ENCODE results near the gene PDIA5.
A peak's percentile ranks its signal among the peaks of the same experiment; 100 is the strongest.
"Not testable (repeated sequence)": the region's sequence is repeated elsewhere in the genome, so short reads cannot be mapped to it uniquely, and the experiment has no call there.

PDIA5 gene

GRCh38 chr3:123151853-123152420, 85.1 kb downstream of the PDIA5 start:
- DNase-seq = not testable (repeated sequence)

DNA sequence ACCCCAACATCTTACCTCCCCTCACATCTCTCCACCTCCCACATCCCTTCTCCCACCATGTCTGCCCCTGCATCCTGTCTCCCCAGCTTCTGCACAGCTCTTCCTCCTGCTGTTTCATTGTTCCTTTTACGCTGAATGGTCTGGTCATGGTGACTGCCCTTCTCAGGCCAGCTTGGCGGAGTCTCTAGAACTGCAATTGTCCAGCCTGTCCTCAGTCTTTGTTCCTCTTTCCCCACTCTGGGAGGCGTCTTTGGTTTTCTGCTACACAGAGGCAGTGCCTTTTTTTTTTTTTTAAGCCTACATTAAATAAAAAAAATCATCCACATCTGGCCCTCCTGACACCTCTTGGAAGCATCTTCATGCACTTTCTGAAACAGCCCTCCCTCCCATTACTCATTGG, 85.9 kb downstream of the PDIA5 start:
- no peak for DNase-seq

DNA sequence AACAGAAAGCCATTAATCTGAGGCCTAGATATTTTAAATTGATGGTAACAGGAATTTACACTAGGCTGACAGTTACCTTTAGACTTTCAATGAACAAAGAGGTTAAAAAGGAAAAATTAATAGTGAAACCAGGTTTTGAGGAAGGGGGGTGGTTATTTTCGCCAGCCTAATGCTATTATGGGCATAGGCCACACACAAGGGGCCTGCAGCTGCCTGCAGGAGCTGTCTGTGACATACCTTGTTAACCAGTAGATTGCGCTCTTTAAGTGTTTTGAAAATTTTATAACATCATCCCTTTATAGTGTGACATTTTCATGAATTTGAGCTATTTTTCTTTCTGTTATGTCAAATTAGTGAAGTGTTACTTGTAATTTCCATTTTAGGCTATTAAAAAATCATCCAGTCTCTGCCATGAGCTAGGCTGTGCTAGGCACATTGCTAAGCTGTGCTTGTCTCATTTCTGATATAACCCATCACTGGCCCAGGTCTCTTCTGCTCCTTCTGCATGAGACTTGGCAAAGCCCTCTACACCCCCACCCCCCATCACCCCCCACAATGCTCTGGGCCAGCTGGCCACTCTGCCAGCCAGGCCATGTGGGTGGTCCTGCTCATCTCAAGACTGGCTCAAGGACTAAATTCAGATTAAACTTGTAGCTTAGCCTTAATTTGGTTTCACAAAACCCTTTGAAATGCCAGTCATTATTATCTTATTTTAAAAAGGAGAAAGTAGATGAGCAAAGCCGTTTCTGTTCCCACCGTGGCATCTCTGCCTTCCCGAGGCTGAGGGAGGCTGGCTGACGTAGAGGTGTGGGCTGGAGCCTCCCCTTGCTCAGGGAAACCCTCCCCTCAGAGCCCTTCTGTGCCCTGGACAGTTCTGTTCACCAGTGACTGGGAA, 86.5 kb downstream of the PDIA5 start:
- DNase-seq = no peak

DNA sequence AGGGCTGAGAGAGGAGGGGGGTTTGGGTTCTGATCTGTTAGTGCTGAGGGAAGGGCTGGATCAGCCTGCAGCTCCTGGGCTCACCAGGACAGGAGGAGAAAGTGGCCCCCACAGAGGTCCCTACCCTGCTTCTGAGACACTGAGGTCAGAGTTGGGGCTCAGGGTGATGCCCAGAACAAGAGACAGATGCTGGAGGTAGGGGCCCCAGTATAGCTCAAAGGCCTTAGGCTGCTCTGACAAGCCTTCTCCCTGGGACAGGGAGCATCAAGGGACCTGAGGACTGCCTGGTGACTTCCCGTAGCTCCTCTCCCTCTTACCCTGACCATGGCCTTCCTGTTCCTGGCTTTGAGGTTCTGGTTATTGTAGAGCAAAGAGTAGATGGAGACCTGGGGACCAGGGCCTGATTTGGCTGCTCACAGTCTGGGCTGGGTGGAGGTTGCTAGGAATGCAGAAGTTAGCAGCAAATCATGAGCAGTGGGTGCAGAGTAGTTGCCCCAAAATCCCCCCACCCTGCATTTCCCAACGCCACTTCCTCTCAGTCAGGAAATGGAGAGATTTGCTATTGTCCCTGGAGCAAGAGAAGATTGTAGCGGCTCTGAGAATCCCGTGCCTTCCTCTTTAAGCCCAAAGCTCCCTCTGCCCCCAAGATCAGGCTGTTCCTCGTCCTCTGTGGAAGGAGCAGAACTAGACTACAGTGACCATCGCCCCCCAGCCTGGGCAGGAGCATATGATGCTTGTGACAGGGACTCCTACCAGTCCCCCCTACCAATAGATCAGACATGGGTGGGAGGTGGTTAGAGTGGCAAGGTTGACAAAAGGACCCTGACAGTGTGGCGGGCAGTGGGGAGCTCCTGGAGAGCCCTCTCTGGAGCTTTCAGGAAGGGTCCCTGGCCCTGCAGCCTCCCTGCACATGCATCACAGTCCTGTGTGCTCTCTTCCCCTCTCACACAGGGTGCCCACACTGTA, 87.5 kb downstream of the PDIA5 start:
- no peak for DNase-seq

DNA sequence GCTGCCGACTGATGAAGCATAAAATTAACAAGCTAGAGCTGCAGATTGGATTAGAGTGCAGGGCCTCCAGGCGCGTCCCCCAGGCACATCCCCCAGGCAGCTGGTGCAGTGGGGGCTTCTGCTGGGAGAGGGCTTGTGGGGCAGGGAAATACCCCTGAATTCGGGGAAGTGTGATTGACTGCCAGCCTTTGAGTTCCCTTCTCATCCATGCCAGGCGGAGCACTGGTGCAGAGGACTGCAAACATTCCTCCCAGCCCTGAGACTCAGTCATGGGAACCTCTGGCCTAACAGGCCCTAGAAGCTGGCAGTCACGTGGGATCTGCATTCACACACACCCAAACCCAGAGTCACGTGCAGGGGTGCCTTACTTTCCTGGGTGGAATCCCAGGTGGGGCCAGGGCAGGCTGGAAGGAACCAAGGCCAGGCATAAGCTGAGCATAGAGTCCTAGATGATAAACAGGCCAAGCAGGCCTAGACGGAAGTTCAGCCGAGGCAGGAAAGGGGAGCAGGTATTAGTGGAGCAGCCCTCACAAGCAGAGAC, 88.7 kb downstream of the PDIA5 start:
- DNase-seq = no peak

GRCh38 chr3:123156276-123156995, 89.6 kb downstream of the PDIA5 start:
- DNase-seq = no peak

DNA sequence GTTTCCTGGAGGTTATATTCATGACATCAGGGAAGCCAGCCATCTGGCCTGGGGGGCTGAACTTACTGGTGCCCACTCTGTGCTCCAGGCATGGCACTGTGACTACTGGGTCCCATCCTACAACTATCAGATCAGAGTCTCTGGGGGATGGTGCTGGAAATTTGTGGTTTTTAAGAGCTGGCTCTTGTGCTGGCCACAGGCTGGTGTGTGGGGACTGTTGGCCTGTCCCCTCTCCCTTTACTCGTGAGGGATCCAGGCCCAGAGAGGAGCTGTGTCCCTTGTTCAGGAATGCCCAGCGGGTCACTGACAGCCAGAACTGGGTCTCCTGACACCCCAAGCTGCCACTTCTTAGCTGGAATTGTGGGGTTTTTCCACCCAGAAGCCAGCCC, 90.4 kb downstream of the PDIA5 start:
- DNase-seq = peak; percentile 23

DNA sequence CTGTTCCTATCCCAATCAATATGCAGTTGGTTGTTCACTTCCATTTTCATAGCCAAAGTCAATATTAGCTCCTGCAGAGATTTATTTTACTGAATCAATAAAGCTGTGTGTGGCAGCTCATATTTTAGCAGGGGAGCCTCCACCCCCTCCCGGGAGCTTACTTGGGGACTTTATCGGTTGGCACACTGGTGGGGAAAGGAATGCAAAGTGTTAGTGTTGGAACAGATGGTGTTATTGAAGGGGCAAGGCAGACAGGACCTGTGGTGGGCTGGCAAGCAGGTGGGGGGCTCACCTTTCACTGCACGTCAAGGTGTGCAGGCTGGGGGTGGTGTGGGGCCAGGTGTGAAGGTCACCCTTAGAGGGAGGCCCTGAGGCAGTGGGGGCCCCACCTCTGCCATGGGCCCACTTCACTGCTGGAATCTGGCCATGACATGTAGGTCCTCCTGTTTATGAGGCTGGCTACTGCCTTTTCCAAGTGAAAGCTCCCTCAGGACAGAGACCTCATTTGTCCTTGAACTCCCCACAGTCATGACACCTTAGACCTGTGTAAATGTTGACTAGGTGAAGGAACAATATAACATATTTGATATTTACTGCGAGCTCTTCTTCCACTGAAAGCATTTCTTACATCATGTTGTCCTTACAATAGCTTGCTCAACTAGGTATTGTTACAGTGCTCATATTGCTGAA, 90.9 kb downstream of the PDIA5 start:
- DNase-seq = peak; percentile 20

- no peak for DNase-seq
These were observed 91.5 kb downstream of the PDIA5 start for GRCh38 chr3:123158330-123158729.

DNA sequence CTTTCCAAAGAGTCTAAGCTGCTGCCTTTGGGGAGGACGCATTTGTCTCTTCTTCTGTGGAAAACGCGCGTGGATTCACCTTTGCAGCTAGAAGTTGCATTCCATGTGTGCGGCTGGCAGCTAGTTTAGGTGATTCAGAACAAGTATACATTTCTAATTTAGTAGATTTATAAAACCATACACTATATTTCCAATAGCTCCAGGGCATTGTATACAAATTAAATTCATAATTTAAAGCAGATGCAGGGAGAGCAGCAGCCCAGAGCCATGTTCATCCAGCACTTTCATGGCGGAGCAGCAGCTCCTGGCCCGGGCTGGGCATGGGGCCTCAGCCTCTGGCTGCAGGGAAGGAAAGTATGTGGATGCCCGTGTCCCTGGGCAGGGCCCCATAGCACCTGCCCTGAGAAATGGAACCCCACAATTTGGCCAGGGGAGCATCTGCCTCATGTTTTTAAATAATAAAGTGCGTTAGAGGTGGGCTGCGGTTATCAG, 92.1 kb downstream of the PDIA5 start:
- no peak for DNase-seq

- no peak for DNase-seq
These were observed 93.3 kb downstream of the PDIA5 start for GRCh38 chr3:123159926-123160635.

DNA sequence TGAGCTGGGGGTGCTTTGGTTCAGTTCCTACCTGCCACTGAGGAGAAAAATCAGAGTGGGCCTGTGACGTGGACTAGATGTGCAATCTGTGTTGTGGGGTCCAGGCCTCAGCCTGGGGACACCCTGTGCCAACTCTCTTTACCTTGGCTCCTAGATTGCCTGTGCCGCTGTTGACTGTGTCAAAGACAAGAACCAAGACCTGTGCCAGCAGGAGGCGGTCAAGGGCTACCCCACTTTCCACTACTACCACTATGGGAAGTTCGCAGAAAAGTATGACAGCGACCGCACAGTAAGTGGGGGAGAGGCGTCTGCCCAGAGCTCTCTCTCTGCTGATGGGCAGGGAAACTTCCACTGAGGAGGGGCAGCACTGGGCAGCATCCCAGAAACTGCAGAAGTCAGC, 94.3 kb downstream of the PDIA5 start:
- DNase-seq = no peak

- no peak for DNase-seq
These were observed 96.3 kb downstream of the PDIA5 start for GRCh38 chr3:123163141-123163540.

GRCh38 chr3:123165163-123165562, 98.3 kb downstream of the PDIA5 start:
- DNase-seq = no peak

DNA sequence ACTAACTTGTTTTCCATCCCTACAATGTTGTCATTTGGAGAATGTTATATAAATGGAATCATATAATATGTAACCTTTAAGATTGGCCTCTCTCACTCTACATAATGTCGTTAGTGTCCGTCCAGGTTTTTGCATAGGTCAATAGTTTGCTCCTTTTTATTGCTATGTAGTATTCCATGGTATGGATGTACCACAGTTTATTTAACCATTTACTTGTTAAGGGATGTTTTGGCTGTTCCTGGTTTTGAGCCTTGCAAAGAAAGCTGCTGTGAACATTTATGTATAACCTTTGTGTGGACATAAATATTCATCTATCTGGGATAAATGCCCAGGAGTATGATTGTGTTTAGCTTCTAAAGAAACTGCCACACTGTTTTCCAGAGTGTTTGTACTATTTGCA, 100.9 kb downstream of the PDIA5 start:
- no peak for DNase-seq

DNA sequence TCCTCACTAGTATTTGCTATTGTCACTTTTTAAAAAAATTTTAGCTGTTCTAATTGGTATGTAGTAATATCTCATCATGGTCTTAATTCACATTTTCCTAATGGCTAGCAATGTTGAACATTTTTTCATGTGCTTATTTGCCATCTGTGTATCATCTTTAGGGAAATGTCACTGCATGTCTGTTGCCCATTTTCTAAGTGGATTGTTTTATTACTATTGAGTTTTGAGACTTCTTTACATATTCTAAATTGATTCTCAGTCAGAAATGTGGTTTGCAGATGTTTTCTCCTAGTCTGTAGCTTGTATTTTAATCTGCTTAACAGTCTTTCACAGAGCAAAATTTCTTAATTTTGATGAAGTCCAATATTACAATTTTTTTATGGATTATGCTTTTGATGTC, 101.3 kb downstream of the PDIA5 start:
- DNase-seq = no peak

DNA sequence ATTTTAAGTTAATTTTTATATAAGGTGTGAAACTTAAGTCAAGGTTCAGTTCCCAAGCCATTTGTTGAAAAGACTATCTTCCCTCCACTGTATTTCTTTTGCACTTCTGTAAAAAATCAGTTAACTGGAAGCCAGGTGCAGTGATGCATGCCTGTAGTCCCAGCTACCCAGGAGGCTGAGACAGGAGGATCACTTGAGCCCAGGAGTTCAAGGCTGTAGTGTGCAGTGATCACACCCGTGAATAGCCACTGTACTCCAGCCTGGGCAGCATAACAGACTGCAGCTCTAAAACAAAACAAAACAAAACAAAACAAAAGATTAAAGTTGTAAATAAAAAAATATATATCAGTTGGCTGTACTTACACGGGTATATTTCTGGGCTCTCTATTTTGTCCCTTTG, 101.8 kb downstream of the PDIA5 start:
- no peak for DNase-seq

GRCh38 chr3:123169492-123169929, 102.7 kb downstream of the PDIA5 start:
- no peak for DNase-seq

GRCh38 chr3:123169930-123170329, 103.1 kb downstream of the PDIA5 start:
- no peak for DNase-seq

DNA sequence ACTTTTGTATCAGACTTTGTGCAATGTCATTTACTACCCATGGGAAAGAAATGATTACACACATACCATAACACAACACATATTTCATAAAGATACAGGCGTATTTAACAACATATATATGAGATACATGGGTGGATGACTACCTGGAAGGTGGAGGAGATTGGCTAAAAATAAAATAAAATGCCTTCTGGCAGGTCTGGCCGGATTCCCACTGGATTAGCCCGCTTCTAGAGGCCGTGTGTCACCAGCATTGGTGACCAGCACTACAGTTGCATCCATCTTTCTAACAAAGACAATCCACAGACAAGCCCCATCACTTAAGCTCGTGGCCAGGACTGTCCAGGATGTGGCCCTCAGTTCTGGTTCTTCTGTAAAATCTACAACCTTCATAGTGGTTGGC, 114.0 kb downstream of the PDIA5 start:
- no peak for DNase-seq

GRCh38 chr3:123186695-123187094, 119.9 kb downstream of the PDIA5 start:
- DNase-seq = no peak

Data from DMS79 treated with DMSO at 0.1 percent for 48 hours (cell line).